Left hindlimb (tissue), 1 donor: Measurements from ENCODE around the gene TNNT1.
"Not testable (repeated sequence)": the region's sequence is repeated elsewhere in the genome, so short reads cannot be mapped to it uniquely, and the experiment has no call there.

Experiments
- DNase-seq: peaks from one replicate; pipeline ENCODE4 v3.0.0-alpha.2; 2018

TNNT1 gene

GRCh38 chr19:55136399-55137102 lies 12.5 kb downstream of the TNNT1 start:
- no peak for DNase-seq

- no peak for DNase-seq
Measured at GRCh38 chr19:55134736-55135135, 14.3 kb downstream of the TNNT1 start.

GRCh38 chr19:55133639-55134444 lies 15.2 kb downstream of the TNNT1 start:
- DNase-seq, result no peak

GRCh38 chr19:55132453-55133129 lies 16.4 kb downstream of the TNNT1 start:
- DNase-seq, result no peak

- DNase-seq, result no peak
Measured at GRCh38 chr19:55131421-55131820, 17.6 kb downstream of the TNNT1 start.

GRCh38 chr19:55119053-55119452 lies 30.0 kb downstream of the TNNT1 start:
- no peak for DNase-seq

- DNase-seq, result no peak
Measured at GRCh38 chr19:55118401-55118991, 30.5 kb downstream of the TNNT1 start.

GRCh38 chr19:55117663-55118391 lies 31.2 kb downstream of the TNNT1 start:
- peak; percentile 99 for DNase-seq

GRCh38 chr19:55116859-55117662 lies 31.9 kb downstream of the TNNT1 start, which contains the start of gene PPP1R12C:
PPP1R12C (minus strand) TSS chr19:55117637; CDS start chr19:55117543, 94 bp downstream.
- no peak for DNase-seq

GRCh38 chr19:55116232-55116858 lies 32.7 kb downstream of the TNNT1 start:
- peak; percentile 71 for DNase-seq

- no peak for DNase-seq
Measured at GRCh38 chr19:55115446-55116065, 33.5 kb downstream of the TNNT1 start.

- no peak for DNase-seq
Measured at GRCh38 chr19:55114566-55115145, 34.4 kb downstream of the TNNT1 start.

GRCh38 chr19:55113570-55114039 lies 35.4 kb downstream of the TNNT1 start:
- peak; percentile 94 for DNase-seq

GRCh38 chr19:55112777-55113569 lies 36.0 kb downstream of the TNNT1 start:
- peak; percentile 45 for DNase-seq

- no peak for DNase-seq
Measured at GRCh38 chr19:55112246-55112776, 36.7 kb downstream of the TNNT1 start.

- DNase-seq, result no peak
Measured at GRCh38 chr19:55111238-55111831, 37.7 kb downstream of the TNNT1 start.

GRCh38 chr19:55109527-55110291 lies 39.3 kb downstream of the TNNT1 start:
- no peak for DNase-seq

GRCh38 chr19:55107252-55107651 lies 41.8 kb downstream of the TNNT1 start:
- DNase-seq, result not testable (repeated sequence)
